HEK293 (cell line): Measurements from ENCODE around the gene EVC2.

Experiments used
- CTCF ChIA-PET: fragments of 350-600 bp; formaldehyde crosslinking; extraction: SDS; loops from one replicate; lab custom pipeline; 2021; ENCODE audit warnings: antibody characterized with exemption; lab: Yijun Ruan, JAX
- POLR2A ChIA-PET: fragments of 300-600 bp; formaldehyde crosslinking; extraction: SDS; loops from one replicate; lab custom pipeline; 2020; ENCODE audit warnings: antibody characterized with exemption, inconsistent platforms; lab: Yijun Ruan, JAX
- H3K27ac ChIP-seq: fragments of 200-500 bp; sonication (Bioruptor generic); 2 replicates; pipeline ENCODE4 v1.5.1; 2014; ENCODE audit warnings: low read depth, low read length, control low read depth, inconsistent platforms; ENCODE audit errors: extremely low read depth
- H3K36me3 ChIP-seq, 2 experiments: fragments of 200-500 bp in 1 of 2; sonication (Bioruptor generic) in 1 of 2; 1 replicate in 1 of 2; 2 replicates in 1 of 2; pipeline ENCODE4 v1.5.1; 2014 to 2017; ENCODE audit warnings: inconsistent platforms in 2 of 2, low read length in 2 of 2; ENCODE audit not compliant: control insufficient read depth in 2 of 2, insufficient read depth in 1 of 2
- H3K4me1 ChIP-seq: fragments of 200-500 bp; sonication (Bioruptor generic); 2 replicates; pipeline ENCODE4 v1.5.1; 2014; ENCODE audit warnings: mild to moderate bottlenecking, low read length, inconsistent platforms; ENCODE audit not compliant: control insufficient read depth, insufficient read depth
- H3K4me3 ChIP-seq: 2 replicates; pipeline ENCODE4 v1.5.1; 2011; ENCODE audit warnings: low read depth, mild to moderate bottlenecking, control low read depth, low read length, moderate library complexity
- H3K9me3 ChIP-seq: fragments of 200-500 bp; sonication (Bioruptor generic); 2 replicates; pipeline ENCODE4 v1.5.1; 2014; ENCODE audit warnings: low read depth, low read length, inconsistent platforms; ENCODE audit not compliant: control insufficient read depth, insufficient read depth
- EGR2 ChIP-seq: fragments of 450-650 bp; formaldehyde crosslinking; IDR thresholded peaks from 2 replicates; pipeline ENCODE4 v1.5.1; 2016; ENCODE audit warnings: low read depth, missing biosample characterization, missing genetic modification characterization
- GLI4 ChIP-seq: fragments of 450-650 bp; formaldehyde crosslinking; IDR thresholded peaks from 2 replicates; pipeline ENCODE4 v1.5.1; 2016; ENCODE audit warnings: missing biosample characterization, missing genetic modification characterization
- GLIS1 ChIP-seq: fragments of 450-650 bp; formaldehyde crosslinking; IDR thresholded peaks from 2 replicates; pipeline ENCODE4 v1.5.1; 2016; ENCODE audit warnings: missing biosample characterization, missing genetic modification characterization
- HOXA7 ChIP-seq: sonication (generic); formaldehyde crosslinking; IDR thresholded peaks from 2 replicates; pipeline ENCODE4 v1.8.1; 2022; ENCODE audit warnings: missing genetic modification reagents, borderline replicate concordance
- SP7 ChIP-seq: fragments of 450-650 bp; formaldehyde crosslinking; IDR thresholded peaks from 2 replicates; pipeline ENCODE4 v1.5.1; 2016; ENCODE audit warnings: missing biosample characterization, missing genetic modification characterization
- ZFHX2 ChIP-seq: fragments of 450-650 bp; formaldehyde crosslinking; conservative IDR thresholded peaks from 2 replicates; pipeline ENCODE4 v1.5.1; 2016; ENCODE audit warnings: missing biosample characterization, missing genetic modification characterization
- ZNF133 ChIP-seq: fragments of 450-650 bp; formaldehyde crosslinking; IDR thresholded peaks from 2 replicates; pipeline ENCODE4 v1.5.1; 2016; ENCODE audit warnings: missing biosample characterization, missing genetic modification characterization
- ZNF23 ChIP-seq: fragments of 450-650 bp; formaldehyde crosslinking; IDR thresholded peaks from 2 replicates; pipeline ENCODE4 v1.5.1; 2016; ENCODE audit warnings: missing biosample characterization, missing genetic modification characterization, borderline replicate concordance
- ZNF366 ChIP-seq: fragments of 450-650 bp; formaldehyde crosslinking; conservative IDR thresholded peaks from 2 replicates; pipeline ENCODE4 v1.5.1; 2016; ENCODE audit warnings: missing biosample characterization, missing genetic modification characterization
- ZNF423 ChIP-seq: fragments of 450-650 bp; formaldehyde crosslinking; IDR thresholded peaks from 2 replicates; pipeline ENCODE4 v1.5.1; 2016; ENCODE audit warnings: missing biosample characterization, missing genetic modification characterization
- ZNF549 ChIP-seq: fragments of 450-650 bp; IDR thresholded peaks from 2 replicates; pipeline ENCODE4 v1.5.1; 2018; ENCODE audit warnings: missing biosample characterization, missing genetic modification characterization, mild to moderate bottlenecking, inconsistent platforms, moderate library complexity
- ZNF596 ChIP-seq: fragments of 450-650 bp; IDR thresholded peaks from 2 replicates; pipeline ENCODE4 v1.5.0; 2018; ENCODE audit warnings: missing biosample characterization, mild to moderate bottlenecking, missing genetic modification characterization, moderate library complexity
- ZNF629 ChIP-seq: fragments of 450-650 bp; formaldehyde crosslinking; IDR thresholded peaks from 2 replicates; pipeline ENCODE4 v1.5.1; 2017; ENCODE audit warnings: missing biosample characterization, missing genetic modification characterization
- ZNF707 ChIP-seq: fragments of 450-650 bp; formaldehyde crosslinking; IDR thresholded peaks from 2 replicates; pipeline ENCODE4 v1.5.1; 2016; ENCODE audit warnings: missing biosample characterization, missing genetic modification characterization
- ZNF776 ChIP-seq: fragments of 450-650 bp; formaldehyde crosslinking; IDR thresholded peaks from 2 replicates; pipeline ENCODE4 v1.5.0; 2017; ENCODE audit warnings: missing biosample characterization, missing genetic modification characterization, borderline replicate concordance
- TF ChIP-seq, protein P1 (sequence below): fragments of 450-650 bp; formaldehyde crosslinking; IDR thresholded peaks from 2 replicates; pipeline ENCODE4 v1.5.1; 2016; ENCODE audit warnings: missing biosample characterization, missing genetic modification characterization
- TF ChIP-seq, protein P2 (sequence below): fragments of 450-650 bp; formaldehyde crosslinking; IDR thresholded peaks from 2 replicates; pipeline ENCODE4 v1.5.1; 2016; ENCODE audit warnings: missing biosample characterization, missing genetic modification characterization
- TF ChIP-seq, protein P3 (sequence below): fragments of 450-650 bp; formaldehyde crosslinking; IDR thresholded peaks from 2 replicates; pipeline ENCODE4 v1.5.1; 2016; ENCODE audit warnings: missing biosample characterization, missing genetic modification characterization, low read depth

The EVC2 gene

DNA sequence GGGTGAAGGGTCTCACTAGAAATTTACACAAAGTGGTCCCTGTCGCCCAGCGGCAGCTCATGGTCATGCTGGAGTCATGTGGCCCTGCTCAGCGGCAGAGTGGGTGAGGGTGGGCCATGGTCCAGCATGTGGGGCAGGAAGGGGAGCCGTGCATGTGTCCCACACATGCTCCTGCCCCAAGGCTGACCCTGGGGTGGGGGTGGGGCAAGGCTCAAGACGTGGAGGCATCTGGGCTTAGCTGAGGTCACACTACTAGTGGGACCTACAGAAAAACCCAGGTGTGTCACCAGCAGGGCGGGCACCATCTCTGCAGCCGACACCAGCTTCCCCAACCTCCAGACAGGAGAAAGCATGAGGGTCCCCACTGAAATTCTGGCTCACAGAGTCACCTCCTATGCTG lies 45.0 kb upstream of the EVC2 start:
- H3K27ac ChIP-seq: no peak overlapping the region
- TF ChIP-seq ZNF629 (tag by site-specific recombination) (no peak), ZNF549 (tag by site-specific recombination) (no peak), ZFHX2 (tag by site-specific recombination) (no peak), GLI4 (no peak), ZNF423 (tag by site-specific recombination) (no peak), ZNF776 (tag by site-specific recombination) (no peak), ZNF366 (tag by site-specific recombination) (no peak), EGR2 (tag by site-specific recombination) (no peak), SP7 (tag by site-specific recombination) (no peak)
- TF ChIP-seq, protein P1, sequence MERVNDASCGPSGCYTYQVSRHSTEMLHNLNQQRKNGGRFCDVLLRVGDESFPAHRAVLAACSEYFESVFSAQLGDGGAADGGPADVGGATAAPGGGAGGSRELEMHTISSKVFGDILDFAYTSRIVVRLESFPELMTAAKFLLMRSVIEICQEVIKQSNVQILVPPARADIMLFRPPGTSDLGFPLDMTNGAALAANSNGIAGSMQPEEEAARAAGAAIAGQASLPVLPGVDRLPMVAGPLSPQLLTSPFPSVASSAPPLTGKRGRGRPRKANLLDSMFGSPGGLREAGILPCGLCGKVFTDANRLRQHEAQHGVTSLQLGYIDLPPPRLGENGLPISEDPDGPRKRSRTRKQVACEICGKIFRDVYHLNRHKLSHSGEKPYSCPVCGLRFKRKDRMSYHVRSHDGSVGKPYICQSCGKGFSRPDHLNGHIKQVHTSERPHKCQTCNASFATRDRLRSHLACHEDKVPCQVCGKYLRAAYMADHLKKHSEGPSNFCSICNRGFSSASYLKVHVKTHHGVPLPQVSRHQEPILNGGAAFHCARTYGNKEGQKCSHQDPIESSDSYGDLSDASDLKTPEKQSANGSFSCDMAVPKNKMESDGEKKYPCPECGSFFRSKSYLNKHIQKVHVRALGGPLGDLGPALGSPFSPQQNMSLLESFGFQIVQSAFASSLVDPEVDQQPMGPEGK: no peak
- TF ChIP-seq, protein P2, sequence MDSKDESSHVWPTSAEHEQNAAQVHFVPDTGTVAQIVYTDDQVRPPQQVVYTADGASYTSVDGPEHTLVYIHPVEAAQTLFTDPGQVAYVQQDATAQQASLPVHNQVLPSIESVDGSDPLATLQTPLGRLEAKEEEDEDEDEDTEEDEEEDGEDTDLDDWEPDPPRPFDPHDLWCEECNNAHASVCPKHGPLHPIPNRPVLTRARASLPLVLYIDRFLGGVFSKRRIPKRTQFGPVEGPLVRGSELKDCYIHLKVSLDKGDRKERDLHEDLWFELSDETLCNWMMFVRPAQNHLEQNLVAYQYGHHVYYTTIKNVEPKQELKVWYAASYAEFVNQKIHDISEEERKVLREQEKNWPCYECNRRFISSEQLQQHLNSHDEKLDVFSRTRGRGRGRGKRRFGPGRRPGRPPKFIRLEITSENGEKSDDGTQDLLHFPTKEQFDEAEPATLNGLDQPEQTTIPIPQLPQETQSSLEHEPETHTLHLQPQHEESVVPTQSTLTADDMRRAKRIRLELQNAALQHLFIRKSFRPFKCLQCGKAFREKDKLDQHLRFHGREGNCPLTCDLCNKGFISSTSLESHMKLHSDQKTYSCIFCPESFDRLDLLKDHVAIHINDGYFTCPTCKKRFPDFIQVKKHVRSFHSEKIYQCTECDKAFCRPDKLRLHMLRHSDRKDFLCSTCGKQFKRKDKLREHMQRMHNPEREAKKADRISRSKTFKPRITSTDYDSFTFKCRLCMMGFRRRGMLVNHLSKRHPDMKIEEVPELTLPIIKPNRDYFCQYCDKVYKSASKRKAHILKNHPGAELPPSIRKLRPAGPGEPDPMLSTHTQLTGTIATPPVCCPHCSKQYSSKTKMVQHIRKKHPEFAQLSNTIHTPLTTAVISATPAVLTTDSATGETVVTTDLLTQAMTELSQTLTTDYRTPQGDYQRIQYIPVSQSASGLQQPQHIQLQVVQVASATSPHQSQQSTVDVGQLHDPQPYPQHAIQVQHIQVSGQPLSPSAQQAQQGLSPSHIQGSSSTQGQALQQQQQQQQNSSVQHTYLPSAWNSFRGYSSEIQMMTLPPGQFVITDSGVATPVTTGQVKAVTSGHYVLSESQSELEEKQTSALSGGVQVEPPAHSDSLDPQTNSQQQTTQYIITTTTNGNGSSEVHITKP: no peak
- H3K4me1 ChIP-seq: no peaks in the 10 kb centered on the region
- H3K4me3 ChIP-seq: no peak overlapping the region
- peaks cover 0 to 92% of the 10 kb centered on the region in 2 experiments; a peak in 1 of 3 replicates for H3K36me3 ChIP-seq
- CTCF ChIA-PET: no interaction called here
- no peaks in the 10 kb centered on the region for H3K9me3 ChIP-seq
- POLR2A ChIA-PET: no interaction called here

DNA sequence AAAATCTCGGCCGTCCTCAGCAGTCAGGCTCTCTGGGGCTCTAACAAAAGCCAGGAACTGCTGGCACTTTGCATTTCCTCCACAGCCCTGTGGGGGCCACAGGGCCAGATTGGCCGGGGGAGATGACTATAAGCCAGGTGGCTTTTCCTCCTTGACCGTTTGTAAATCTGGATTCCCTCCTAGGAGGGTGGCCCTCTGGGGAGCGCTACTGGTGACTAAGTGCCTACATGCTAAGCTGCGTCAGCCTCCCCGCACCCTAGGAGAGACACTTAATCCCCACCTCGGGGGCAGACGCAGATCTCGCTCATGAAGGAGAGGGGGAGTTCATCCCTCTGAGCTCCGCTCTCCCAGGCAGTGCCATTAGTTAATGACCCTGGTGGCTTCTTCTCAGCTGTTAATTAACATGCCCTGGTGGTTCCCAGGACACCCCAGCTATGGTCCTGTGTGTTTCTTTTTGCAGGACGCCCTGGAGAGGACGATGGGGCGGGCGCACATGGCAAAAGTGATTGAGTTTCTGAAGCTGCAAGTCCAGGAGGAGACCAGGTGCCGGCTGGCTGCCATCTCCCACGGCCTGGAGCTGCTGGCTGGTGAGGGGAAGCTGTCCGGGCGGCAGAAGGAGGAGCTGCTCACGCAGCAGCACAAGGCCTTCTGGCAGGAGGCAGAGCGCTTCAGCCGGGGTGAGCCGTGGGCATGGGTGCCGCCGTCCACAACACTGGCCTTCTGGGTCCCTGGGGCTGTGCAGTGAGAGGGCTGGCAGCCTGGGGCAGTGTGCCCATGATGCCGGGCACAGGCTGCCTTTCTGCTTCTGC lies 44.2 kb upstream of the EVC2 start:
- TF ChIP-seq, protein P3, sequence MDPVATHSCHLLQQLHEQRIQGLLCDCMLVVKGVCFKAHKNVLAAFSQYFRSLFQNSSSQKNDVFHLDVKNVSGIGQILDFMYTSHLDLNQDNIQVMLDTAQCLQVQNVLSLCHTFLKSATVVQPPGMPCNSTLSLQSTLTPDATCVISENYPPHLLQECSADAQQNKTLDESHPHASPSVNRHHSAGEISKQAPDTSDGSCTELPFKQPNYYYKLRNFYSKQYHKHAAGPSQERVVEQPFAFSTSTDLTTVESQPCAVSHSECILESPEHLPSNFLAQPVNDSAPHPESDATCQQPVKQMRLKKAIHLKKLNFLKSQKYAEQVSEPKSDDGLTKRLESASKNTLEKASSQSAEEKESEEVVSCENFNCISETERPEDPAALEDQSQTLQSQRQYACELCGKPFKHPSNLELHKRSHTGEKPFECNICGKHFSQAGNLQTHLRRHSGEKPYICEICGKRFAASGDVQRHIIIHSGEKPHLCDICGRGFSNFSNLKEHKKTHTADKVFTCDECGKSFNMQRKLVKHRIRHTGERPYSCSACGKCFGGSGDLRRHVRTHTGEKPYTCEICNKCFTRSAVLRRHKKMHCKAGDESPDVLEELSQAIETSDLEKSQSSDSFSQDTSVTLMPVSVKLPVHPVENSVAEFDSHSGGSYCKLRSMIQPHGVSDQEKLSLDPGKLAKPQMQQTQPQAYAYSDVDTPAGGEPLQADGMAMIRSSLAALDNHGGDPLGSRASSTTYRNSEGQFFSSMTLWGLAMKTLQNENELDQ (tag by site-specific recombination): no peak
- TF ChIP-seq ZNF707 (tag by site-specific recombination) (no peak), ZNF133 (tag by site-specific recombination) (no peak), HOXA7 (CRISPR knock-in tag) (no peak), GLIS1 (tag by site-specific recombination) (peak; percentile 31; the same call in 1 of the 2 replicates), ZNF23 (tag by site-specific recombination) (no peak), ZNF596 (tag by site-specific recombination) (no peak)
- H3K9me3 ChIP-seq: no peaks in the 10 kb centered on the region
- ChIA-PET CTCF (no interaction called here), POLR2A (no interaction called here)
- no peaks in the 10 kb centered on the region for H3K4me1 ChIP-seq
- peaks cover 0 to 91% of the 10 kb centered on the region in 2 experiments; a peak in 1 of 3 replicates for H3K36me3 ChIP-seq
- no peak overlapping the region for H3K4me3 ChIP-seq
- no peak overlapping the region for H3K27ac ChIP-seq
